Right atrium auricular region (tissue), 2 donors: Measurements from ENCODE around the gene SLC66A3. TPM values are rescaled to one million over a fixed set of nuclear protein-coding genes. Genes with fewer than 3 reads are reported as not detected.

Experiments used
- DNase-seq: peaks from one replicate; pipeline ENCODE4 v3.0.0-alpha.2; 2019; ENCODE audit warnings: low spot score
- H3K27ac ChIP-seq, 2 donors: fragments of 200-600 bp; sonication (generic); 1 replicate in 1 of 2; 2 replicates in 1 of 2; pipeline ENCODE4 v1.5.1; 2016 to 2019
- H3K27me3 ChIP-seq, 2 donors: fragments of 200-600 bp; sonication (generic); one replicate each; pipeline versions ENCODE4 v1.5.1 to v1.6.0; 2017 to 2019
- H3K36me3 ChIP-seq: fragments of 200-600 bp; sonication (generic); one replicate; pipeline ENCODE4 v1.5.1; 2016
- H3K4me1 ChIP-seq, 2 donors: fragments of 200-600 bp; sonication (generic); one replicate each; pipeline versions ENCODE4 v1.5.1 to v1.6.0; 2017 to 2019
- H3K4me3 ChIP-seq, 2 donors: fragments of 200-600 bp; sonication (generic); 1 replicate in 1 of 2; 2 replicates in 1 of 2; pipeline ENCODE4 v1.5.1; 2017 to 2019; ENCODE audit warnings: mild to moderate bottlenecking in 1 of 2, moderate library complexity in 1 of 2
- H3K9me3 ChIP-seq, 2 donors: fragments of 200-600 bp; sonication (generic); one replicate each; pipeline ENCODE4 v1.5.1; 2019
- CTCF ChIP-seq, 2 donors: fragments of 200-600 bp; sonication (generic); IDR thresholded peaks; one replicate each; pipeline ENCODE4 v1.5.1; 2019; ENCODE audit warnings: antibody characterized with exemption in 2 of 2
- total RNA-seq, 2 donors: library from RNA; depleted of rRNA; stranded (reverse); fragments of >200 nt; gene quantifications; one replicate each; pipeline ENCODE4 v1.1.0, GENCODE V29; 2016

SLC66A3 gene
- total RNA-seq, 2 donors from 2014 or later = 18.7 to 19.2 TPM

GRCh38 chr2:11222845-11223244, 67.6 kb downstream of the SLC66A3 start:
- TF ChIP-seq CTCF (IDR thresholded peaks at IDR 0.05) = no peak
- no peak overlapping the region for H3K4me3 ChIP-seq
- peaks cover 19% of the 10 kb centered on the region for H3K36me3 ChIP-seq
- DNase-seq = no peak
- H3K27me3 ChIP-seq = no peaks in the 10 kb centered on the region
- no peak overlapping the region for H3K27ac ChIP-seq
- peaks cover 0 to 5% of the 10 kb centered on the region in 2 donors for H3K4me1 ChIP-seq
- no peaks in the 10 kb centered on the region for H3K9me3 ChIP-seq

GRCh38 chr2:11224887-11225286, 69.6 kb downstream of the SLC66A3 start:
- Histone ChIP-seq H3K4me3 (no peak overlapping the region), H3K4me1 (peaks cover 0 to 5% of the 10 kb centered on the region in 2 donors), H3K36me3 (peaks cover 12% of the 10 kb centered on the region), H3K27me3 (no peaks in the 10 kb centered on the region), H3K27ac (no peak overlapping the region), H3K9me3 (no peaks in the 10 kb centered on the region)
- TF ChIP-seq CTCF (IDR thresholded peaks at IDR 0.05) = no peak
- no peak for DNase-seq

GRCh38 chr2:11227595-11227994, 72.3 kb downstream of the SLC66A3 start:
- no peaks in the 10 kb centered on the region for H3K9me3 ChIP-seq
- no peaks in the 10 kb centered on the region for H3K36me3 ChIP-seq
- no peaks in the 10 kb centered on the region for H3K27me3 ChIP-seq
- no peak for DNase-seq
- H3K4me3 ChIP-seq = no peak overlapping the region
- no peak overlapping the region for H3K27ac ChIP-seq
- no peak for TF ChIP-seq CTCF (IDR thresholded peaks at IDR 0.05)
- H3K4me1 ChIP-seq = peaks cover 0 to 5% of the 10 kb centered on the region in 2 donors

Other genes with a start within 250 kb of the SLC66A3 start
- under 1 TPM; 0.30 to 0.94 TPM for gene KCNF1, start 243.5 kb upstream of the SLC66A3 start, total RNA-seq
- 10 to 100 TPM; 32.3 to 32.6 TPM for gene ROCK2, start 189.2 kb downstream of the SLC66A3 start, total RNA-seq